Left ventricle myocardium inferior (tissue), 1 donor: Measurements from ENCODE around the gene ITGA2B. TPM values are rescaled to one million over a fixed set of nuclear protein-coding genes. Genes with fewer than 3 reads are reported as not detected.
A peak's percentile ranks its signal among the peaks of the same experiment; 100 is the strongest.

Source experiments
- DNase-seq: peaks from one replicate; pipeline ENCODE4 v3.0.0-alpha.2; 2020
- H3K27ac ChIP-seq: fragments of 200-600 bp; replicated peaks from 2 replicates; pipeline ENCODE4 v1.8.0; 2021
- H3K27me3 ChIP-seq: fragments of 200-600 bp; 2 replicates; pipeline ENCODE4 v1.8.0; 2021; ENCODE audit warnings: low read depth
- H3K36me3 ChIP-seq: fragments of 200-600 bp; 2 replicates; pipeline ENCODE4 v1.8.0; 2021
- H3K4me1 ChIP-seq: fragments of 200-600 bp; 2 replicates; pipeline ENCODE4 v1.8.0; 2021
- H3K4me3 ChIP-seq: fragments of 200-600 bp; 2 replicates; pipeline ENCODE4 v1.8.0; 2021; ENCODE audit warnings: mild to moderate bottlenecking, moderate library complexity
- H3K9me3 ChIP-seq: fragments of 200-600 bp; replicated peaks from 2 replicates; pipeline ENCODE4 v1.8.0; 2021
- CTCF ChIP-seq: fragments of 200-600 bp; IDR thresholded peaks from 2 replicates; pipeline ENCODE4 v1.8.0; 2021; ENCODE audit warnings: antibody characterized with exemption, mild to moderate bottlenecking, borderline replicate concordance
- intact Hi-C: fragments of 100-400 bp; cut with micrococcal nuclease; formaldehyde crosslinking; loops from one replicate; pipeline ENCODE4 v1.11.0; 2022
- total RNA-seq: library from RNA; stranded (reverse); fragmentation: NEBNext Ultra II Directional; extraction: Animal tissue kit (Norgen Biotek cat#: 25700); gene quantifications from one replicate; pipeline ENCODE4 v1.2.1, GENCODE V29; 2021
- donor health status: DM: no; HTN: yes; CAD: no; lungs with severe emphysema.

ITGA2B gene
- total RNA-seq, 1 donor from 2014 or later: 0.91 TPM

- Histone ChIP-seq H3K36me3 (no peaks in the 10 kb centered on the region), H3K27ac (no peak overlapping the region), H3K4me3 (no peak overlapping the region), H3K9me3 (no peaks in the 10 kb centered on the region), H3K4me1 (peaks cover 28% of the 10 kb centered on the region), H3K27me3 (peaks cover 38% of the 10 kb centered on the region)
- no peak for TF ChIP-seq CTCF
- no peak for DNase-seq
- intact Hi-C loops: no loop called here
Observed at GRCh38 chr17:44380767-44381166, 8.7 kb downstream of the ITGA2B start.

GRCh38 chr17:44379887-44380286, 9.6 kb downstream of the ITGA2B start:
- Histone ChIP-seq H3K27ac (no peak overlapping the region), H3K4me3 (no peak overlapping the region), H3K27me3 (peaks cover 32% of the 10 kb centered on the region), H3K4me1 (peaks cover 20% of the 10 kb centered on the region), H3K9me3 (no peaks in the 10 kb centered on the region), H3K36me3 (no peaks in the 10 kb centered on the region)
- no peak for DNase-seq
- no peak for TF ChIP-seq CTCF
- intact Hi-C loops: no loop called here

- no peak for DNase-seq
- TF ChIP-seq CTCF: no peak
- intact Hi-C loops: no loop called here
- Histone ChIP-seq H3K4me3 (no peak overlapping the region), H3K36me3 (no peaks in the 10 kb centered on the region), H3K27ac (no peak overlapping the region), H3K9me3 (no peaks in the 10 kb centered on the region), H3K27me3 (peaks cover 16% of the 10 kb centered on the region), H3K4me1 (peaks cover 13% of the 10 kb centered on the region)
Observed at GRCh38 chr17:44378171-44378705, 11.2 kb downstream of the ITGA2B start.

- intact Hi-C loops: no loop called here
- Histone ChIP-seq H3K4me1 (peaks cover 13% of the 10 kb centered on the region), H3K27ac (no peak overlapping the region), H3K4me3 (no peak overlapping the region), H3K9me3 (no peaks in the 10 kb centered on the region), H3K36me3 (no peaks in the 10 kb centered on the region), H3K27me3 (peaks cover 6% of the 10 kb centered on the region)
- DNase-seq: no peak
- TF ChIP-seq CTCF: no peak
Observed at GRCh38 chr17:44376779-44377178, 12.7 kb downstream of the ITGA2B start.

- H3K4me1 ChIP-seq: peaks cover 13% of the 10 kb centered on the region
- peak; percentile 56 for DNase-seq
- no peak overlapping the region for H3K4me3 ChIP-seq
- H3K36me3 ChIP-seq: no peaks in the 10 kb centered on the region
- H3K27me3 ChIP-seq: peaks cover 8% of the 10 kb centered on the region
- no peak overlapping the region for H3K27ac ChIP-seq
- intact Hi-C loops: no loop called here
- H3K9me3 ChIP-seq: no peaks in the 10 kb centered on the region
- TF ChIP-seq CTCF: peak; percentile 50
Observed at GRCh38 chr17:44376124-44376523, 13.3 kb downstream of the ITGA2B start.
